Osteocyte (in vitro differentiated cells): ENCODE data around the gene MCM3AP. TPM values are rescaled to one million over a fixed set of nuclear protein-coding genes. Genes with fewer than 3 reads are reported as not detected.

ENCODE experiments used
- DNase-seq: peaks from one replicate; pipeline ENCODE4 v3.0.0; 2021; ENCODE audit warnings: mixed read lengths; ENCODE audit not compliant: unreplicated experiment; ENCODE audit errors: extremely low spot score
- H3K27ac Mint-ChIP-seq: one replicate; pipeline ENCODE4 v1.8.0; 2021; ENCODE audit warnings: mild to moderate bottlenecking, mixed read lengths; ENCODE audit not compliant: unreplicated experiment
- H3K27me3 Mint-ChIP-seq: one replicate; pipeline ENCODE4 v1.8.0; 2021; ENCODE audit warnings: mixed read lengths; ENCODE audit not compliant: unreplicated experiment
- H3K36me3 Mint-ChIP-seq: one replicate; pipeline ENCODE4 v1.8.0; 2021; ENCODE audit warnings: mixed read lengths; ENCODE audit not compliant: unreplicated experiment
- H3K4me1 Mint-ChIP-seq: one replicate; pipeline ENCODE4 v1.8.0; 2021; ENCODE audit warnings: mixed read lengths; ENCODE audit not compliant: unreplicated experiment
- H3K4me3 Mint-ChIP-seq: one replicate; pipeline ENCODE4 v1.8.0; 2021; ENCODE audit warnings: mild to moderate bottlenecking, moderate library complexity, mixed read lengths; ENCODE audit not compliant: unreplicated experiment
- H3K9me3 Mint-ChIP-seq: one replicate; pipeline ENCODE4 v1.8.0; 2021; ENCODE audit warnings: mixed read lengths; ENCODE audit not compliant: unreplicated experiment
- CTCF ChIP-seq: fragments of 200-600 bp; sonication (generic); IDR thresholded peaks from 2 replicates; pipeline ENCODE4 v1.5.0; 2021; ENCODE audit warnings: antibody characterized with exemption, mild to moderate bottlenecking, moderate library complexity
- total RNA-seq: library from RNA; stranded (reverse); gene quantifications from 2 replicates; pipeline ENCODE4 v1.2.1, GENCODE V29; 2021

MCM3AP gene
- total RNA-seq, 1 donor from 2014 or later, result 105 TPM

- TF ChIP-seq CTCF, result no peak
- H3K4me3 Mint-ChIP-seq, result no peak overlapping the region
- no peak overlapping the region for H3K27ac Mint-ChIP-seq
- no peaks in the 10 kb centered on the region for H3K9me3 Mint-ChIP-seq
- H3K4me1 Mint-ChIP-seq, result peaks cover 11% of the 10 kb centered on the region
- H3K27me3 Mint-ChIP-seq, result no peaks in the 10 kb centered on the region
- peaks cover 4% of the 10 kb centered on the region for H3K36me3 Mint-ChIP-seq
- DNase-seq, result no peak
Observed at GRCh38 chr21:46299167-46299566, 13.8 kb upstream of the MCM3AP start.

GRCh38 chr21:46297338-46298271 is 12.2 kb upstream of the MCM3AP start:
- DNase-seq, result no peak
- peaks cover 4% of the 10 kb centered on the region for H3K36me3 Mint-ChIP-seq
- H3K9me3 Mint-ChIP-seq, result no peaks in the 10 kb centered on the region
- no peak overlapping the region for H3K27ac Mint-ChIP-seq
- peaks cover 11% of the 10 kb centered on the region for H3K4me1 Mint-ChIP-seq
- no peaks in the 10 kb centered on the region for H3K27me3 Mint-ChIP-seq
- H3K4me3 Mint-ChIP-seq, result no peak overlapping the region
- TF ChIP-seq CTCF, result no peak

- TF ChIP-seq CTCF, result no peak
- DNase-seq, result no peak
- peaks cover 11% of the 10 kb centered on the region for H3K4me1 Mint-ChIP-seq
- H3K27ac Mint-ChIP-seq, result peak overlapping the region; percentile 74
- H3K9me3 Mint-ChIP-seq, result no peaks in the 10 kb centered on the region
- no peak overlapping the region for H3K4me3 Mint-ChIP-seq
- H3K36me3 Mint-ChIP-seq, result peaks cover 6% of the 10 kb centered on the region
- H3K27me3 Mint-ChIP-seq, result no peaks in the 10 kb centered on the region
Observed at GRCh38 chr21:46295996-46296752, 10.8 kb upstream of the MCM3AP start.

- Mint-ChIP-seq H3K4me1 (peaks cover 11% of the 10 kb centered on the region), H3K9me3 (no peaks in the 10 kb centered on the region), H3K27ac (peak overlapping the region; percentile 74), H3K36me3 (peaks cover 2% of the 10 kb centered on the region), H3K27me3 (no peaks in the 10 kb centered on the region), H3K4me3 (no peak overlapping the region)
- TF ChIP-seq CTCF, result no peak
- no peak for DNase-seq
Observed at GRCh38 chr21:46295177-46295770, 9.9 kb upstream of the MCM3AP start.
